ENCODE data around the gene TXN2.

Gene TXN2

DNA sequence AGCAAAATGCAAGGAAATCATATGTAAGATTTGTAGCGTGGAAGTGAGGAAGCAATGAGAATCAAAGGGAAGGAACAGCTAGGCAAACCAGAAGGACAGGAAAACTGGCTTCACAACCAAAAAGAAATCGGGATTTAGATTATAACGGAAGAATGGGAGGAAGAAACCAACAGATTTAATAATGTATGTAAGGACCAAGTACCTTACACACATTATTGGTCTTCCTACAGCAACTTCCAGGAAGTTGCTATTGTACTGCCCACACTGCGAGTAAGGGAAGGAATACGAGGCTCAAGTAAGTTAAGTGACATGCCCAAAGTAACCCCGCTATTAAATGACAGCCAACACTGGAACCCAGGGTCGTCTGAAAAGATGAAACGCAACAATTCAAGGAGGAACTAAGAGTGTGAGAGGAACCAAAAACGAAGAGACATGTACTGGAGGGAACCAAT is 473 bp downstream of the TXN2 start:
- DNase-seq: no peak

DNA sequence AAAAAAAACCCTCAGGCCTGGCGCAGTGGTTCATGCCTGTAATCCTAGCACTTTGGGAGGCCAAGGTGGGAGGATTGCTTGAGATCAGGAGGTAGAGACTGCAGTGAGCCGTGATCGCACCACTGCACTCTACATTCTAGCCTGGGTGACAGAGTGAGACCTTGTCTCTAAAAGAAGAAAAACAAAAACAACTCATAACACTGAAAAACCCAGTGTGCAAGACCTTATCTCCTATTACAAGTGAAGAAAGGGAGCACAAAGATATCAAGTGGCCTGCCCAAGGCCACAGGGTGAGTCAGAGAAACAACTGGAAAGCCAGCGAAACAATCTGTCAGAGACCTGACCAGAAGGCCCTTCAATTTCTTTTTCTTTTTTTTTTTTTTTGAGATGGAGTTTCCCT is 2.5 kb downstream of the TXN2 start:
- DNase-seq: no peak

DNA sequence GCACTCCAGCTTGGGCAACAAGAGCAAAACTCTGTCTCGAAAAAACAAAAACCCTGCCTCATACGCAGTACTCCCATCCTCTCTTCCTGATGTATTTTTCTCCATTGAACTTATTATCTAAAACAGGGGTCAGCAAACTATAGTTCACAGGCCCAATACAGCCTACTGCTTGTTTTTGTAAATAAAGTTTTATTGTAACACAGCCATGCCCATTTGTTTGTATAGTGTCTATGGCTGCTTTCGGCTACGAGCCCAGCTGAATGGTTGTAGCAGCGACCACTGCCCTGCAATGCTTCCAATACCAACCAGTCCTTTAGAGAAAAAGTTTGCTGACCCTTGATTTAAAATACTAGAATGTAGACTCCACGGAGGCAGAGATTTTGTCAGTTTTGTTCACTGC is 6.1 kb downstream of the TXN2 start:
- no peak for DNase-seq

DNA sequence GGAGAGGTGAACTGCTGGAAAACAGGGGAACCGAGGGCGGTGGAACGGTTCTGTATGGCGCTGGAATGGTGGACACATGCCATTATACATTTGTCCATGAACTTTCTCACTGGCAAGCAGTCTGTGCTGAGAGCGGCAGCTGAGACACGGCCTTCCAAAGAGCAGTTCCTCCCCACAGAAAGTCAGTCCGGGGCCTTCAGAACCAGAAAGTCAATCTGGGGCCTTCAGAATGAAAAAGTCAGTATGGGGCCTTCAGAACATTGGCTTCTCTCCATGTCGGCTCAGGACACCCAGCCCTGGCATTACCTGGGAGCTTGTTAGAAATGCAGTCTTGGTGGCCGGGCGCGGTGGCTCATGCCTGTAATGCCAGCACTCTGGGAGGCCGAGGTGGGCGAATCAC is 8.8 kb downstream of the TXN2 start:
- no peak for DNase-seq

DNA sequence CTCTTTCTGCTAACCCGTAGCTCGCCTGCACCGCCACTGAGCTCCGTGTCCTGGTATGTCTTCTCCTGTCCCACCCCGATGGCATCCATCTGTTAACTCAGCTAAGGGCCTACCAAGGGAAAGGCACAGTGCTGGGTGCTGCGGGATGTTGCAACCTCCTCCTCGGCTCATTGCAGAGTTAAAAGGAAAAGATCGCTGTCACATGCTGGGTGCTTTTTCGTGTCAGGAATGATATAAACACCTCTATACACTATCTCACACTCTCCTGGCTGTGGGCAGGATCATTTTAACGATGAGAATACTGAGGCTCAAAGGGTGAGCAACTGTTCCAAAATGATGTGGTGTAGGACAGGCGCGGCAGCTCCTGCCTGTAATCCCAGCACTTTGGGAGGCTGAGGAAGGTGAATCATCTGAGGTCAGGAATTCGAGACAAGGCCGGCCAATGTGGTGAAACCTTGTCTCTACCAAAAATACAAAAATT is 10.1 kb downstream of the TXN2 start:
- DNase-seq: no peak

DNA sequence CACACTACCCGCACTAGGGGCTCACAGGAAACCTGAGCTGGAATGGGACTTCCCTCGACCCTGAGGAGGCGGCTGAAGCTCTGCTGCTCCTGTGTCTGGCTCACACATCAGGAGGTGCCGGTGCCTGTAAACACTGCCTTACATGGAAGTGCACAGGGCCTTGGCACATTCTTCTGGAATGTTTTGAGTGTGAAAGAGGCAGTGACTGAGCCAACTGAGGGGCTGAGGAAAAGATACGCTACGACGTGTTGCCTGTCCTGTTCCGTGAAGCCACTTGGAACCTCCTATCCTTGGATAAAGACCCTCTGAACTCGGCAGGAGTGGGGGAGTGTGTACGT is 10.5 kb downstream of the TXN2 start:
- no peak for DNase-seq

DNA sequence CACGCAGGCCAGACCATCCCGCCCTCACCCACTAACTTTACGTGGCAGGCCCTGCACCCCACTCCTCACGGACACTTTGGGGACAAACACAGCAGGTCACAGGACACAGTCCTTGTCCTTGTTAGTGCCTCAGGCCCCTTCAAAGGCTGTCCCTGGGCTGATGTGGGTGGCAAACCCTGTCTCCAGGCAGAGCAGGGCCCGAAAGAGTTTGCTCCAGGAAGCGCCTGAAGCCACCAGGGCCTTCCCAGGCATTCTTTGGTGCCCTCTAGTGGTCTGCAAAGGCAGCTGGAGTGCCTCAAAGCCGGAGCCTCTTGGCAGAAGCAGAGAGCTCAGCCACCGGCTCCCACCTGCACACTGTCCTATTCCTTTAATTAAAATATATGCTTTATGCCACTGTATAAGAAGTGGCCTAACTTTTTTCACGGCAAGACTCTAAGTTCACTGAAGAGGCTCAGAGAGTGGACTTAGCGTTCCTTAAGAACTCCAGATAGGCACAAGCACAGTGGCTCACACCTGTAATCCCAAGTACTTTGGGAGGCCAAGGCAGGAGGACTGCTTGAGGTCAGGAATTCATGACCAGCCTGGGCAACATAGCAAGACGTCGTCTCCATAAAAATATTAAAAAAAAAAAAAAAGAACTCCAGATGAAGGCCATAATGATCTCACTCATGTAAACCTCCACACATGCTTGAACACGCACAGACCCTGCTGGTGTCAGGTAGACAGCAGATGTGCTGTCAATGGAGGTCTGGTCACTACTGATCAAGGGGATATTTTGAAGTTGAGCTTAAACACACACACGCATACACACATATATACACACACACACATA is 11.1 kb downstream of the TXN2 start:
- DNase-seq: no peak

DNA sequence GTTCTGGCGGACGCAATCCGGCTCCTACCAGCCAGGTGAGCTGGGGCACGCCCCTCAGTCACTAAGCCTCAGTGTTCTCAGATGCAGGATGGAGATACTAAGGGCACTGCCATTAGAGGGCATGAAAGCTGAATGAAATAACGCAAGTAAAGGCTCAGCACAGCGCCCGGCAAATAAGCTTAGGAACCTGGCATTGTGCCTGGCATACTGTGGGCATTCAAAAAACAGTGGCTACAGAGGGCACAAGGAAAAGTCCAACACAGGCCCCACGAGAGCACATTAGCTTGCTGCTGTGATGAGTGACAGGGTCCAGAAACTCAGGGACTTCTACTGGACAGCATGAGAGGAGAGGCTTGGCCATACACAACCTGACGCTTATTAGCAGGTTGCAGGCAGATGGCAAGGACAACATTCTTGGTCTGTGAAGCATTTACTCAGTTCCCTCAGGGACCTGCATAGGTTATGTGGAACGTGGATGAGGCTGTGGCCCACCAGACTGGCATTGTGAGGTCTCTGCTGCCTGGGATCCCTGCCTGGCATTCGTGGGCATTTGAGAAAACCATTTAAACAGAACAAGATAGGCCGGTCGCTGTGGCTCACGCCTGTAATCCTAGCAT is 12.2 kb downstream of the TXN2 start:
- DNase-seq: no peak

DNA sequence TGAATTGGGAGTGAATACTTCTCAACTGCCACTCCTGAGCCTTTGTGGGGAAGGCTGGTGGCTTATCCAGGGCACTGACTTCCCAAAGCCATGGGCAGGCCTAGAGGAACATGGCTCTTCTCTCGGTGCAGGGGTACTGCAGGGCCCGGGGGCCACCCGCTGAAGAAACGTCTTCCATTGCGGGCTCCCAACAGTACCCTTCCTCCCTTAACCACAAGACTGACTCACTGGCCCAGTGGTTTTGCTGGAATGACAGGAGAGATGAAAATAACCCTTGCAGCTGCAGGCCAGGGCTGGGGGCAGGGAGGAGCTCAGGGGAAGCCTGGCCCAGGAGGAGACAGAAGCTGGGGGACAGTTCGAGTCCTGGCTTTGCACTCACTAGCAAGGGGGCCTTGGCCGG is 13.5 kb downstream of the TXN2 start:
- no peak for DNase-seq

DNA sequence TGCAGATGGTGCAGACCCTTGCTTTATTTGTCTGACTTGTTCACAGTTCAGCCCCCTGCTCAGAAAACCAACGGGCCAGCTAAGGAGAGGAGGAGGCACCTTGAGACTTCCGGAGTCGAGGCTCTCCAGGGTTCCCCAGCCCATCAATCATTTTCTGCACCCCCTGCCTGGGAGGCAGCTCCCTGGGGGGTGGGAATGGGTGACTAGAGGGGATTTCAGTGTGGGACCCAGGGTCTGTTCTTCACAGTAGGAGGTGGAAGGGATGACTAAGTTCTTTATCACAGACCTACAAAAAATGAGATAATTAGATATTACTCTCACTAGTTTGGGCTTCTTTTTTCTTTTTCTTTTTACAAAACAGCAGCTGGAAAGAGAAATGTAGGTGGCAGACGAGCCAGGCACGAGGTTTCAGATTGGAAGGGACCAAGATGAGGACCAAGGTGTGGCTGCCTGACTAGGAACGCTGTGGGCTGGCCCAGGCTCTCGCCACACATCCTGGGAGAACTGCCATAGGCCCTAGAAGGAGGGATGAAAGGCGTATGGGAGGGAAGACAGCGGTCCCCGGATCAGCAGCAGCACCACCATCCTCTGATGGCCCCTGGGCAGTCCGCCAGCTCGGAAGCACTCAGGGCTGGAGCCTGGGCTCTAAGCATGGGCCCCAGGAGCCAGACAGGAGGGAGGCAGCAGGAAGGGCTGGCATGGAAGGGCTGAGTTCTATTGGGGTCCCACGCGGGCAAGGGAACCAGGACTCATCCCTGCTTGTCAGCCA is 14.2 kb downstream of the TXN2 start:
- no peak for DNase-seq

DNA sequence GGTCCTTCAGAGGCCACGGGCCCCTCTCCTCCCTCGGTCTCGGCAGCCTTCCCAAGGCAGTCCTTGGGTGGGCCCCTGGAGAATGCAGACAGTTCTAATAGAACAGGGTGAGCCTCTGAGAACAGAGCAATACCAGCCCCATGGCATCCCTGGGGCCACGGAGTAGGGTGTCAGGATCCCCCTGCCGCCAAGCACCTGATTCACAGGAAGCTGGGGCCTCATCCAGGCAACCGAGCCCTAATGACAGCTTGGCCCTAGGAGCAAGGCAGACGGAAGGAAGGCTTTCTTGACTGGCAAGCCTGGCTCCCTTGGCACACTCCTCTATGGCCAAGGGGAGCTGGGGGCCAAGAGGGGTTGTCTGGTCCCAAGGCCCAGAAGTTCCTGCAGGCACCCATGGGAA is 15.2 kb downstream of the TXN2 start:
- DNase-seq: no peak

DNA sequence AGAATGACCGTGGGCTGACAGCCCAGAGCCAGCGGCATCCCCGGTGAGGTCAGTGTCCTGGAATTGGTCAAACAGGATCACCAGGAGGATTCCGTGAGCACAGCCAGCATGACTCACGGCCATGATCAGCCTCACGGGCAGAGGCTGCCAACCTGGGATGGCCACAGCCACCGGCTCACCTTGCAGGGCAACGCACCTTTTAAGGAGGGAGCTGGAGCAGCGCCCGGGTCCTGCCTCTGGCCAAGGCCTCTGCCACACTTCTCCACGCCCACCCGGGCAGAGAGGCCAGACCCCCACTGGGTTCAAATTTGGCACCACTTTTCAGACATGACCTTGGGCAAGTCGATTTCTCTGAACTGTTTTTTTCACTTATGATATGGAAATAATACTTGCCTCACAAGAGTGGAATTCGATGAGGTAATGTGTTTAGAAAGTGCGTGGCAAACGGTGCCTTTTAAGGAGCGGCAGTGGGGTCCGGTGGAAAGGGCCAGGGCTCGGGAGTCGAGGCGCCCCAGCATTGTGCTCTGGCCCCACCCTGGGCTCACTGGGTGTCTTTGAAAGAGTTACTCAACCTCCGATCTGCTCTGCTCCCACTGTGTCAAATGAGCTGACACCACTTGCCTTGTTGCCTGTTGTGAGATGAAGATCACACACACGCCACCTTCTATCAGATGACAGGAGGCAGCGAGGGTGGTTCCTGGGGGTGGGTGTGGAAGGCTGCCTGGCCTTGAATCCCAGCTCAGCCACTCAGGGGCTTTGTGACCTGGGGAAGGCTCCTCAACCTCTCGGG is 16.0 kb downstream of the TXN2 start:
- DNase-seq: no peak

DNA sequence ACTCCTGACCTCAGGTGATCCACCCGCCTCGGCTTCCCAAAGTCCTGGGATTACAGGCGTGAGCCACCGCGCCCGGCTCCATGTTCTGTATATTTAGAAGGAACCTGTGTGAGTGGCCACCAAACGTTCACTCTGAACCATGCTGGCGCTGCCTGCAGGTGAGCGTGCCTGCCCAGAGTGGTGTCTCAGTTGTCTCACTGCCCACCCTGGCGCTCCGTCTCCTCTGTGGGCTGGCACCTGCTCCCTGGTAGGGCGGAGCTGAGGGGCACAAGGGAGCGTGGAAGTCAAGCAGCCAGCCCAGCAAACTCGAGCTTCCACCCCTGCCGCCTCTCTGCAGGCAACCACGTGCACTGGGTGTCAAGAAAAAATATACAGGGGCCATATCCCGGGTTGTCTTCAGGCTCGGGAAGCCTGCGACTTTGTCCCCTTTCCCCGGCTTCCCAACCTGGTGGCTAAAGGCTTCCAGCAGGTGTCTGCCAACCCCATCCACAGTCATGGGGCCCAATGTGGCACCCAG is 16.7 kb downstream of the TXN2 start:
- no peak for DNase-seq

DNA sequence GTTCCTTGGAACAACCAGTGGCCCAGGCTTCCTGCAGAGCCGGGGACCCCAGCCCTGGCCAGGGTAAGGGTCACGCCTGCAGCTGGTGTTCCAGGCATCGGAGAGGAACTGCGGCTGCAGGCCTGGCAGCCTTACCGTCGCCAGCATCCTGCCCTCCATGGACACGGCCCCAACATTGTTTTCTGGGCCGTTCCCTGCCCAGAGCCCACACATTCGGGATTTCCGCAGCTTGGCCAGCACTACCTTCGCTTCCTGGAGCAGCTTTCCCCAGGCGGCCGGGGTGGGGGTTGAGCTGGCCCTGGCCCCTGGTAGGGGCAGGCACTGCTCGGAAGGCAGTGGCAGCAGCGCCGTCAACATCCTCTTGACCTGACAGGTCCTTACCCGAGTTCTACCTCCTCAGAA is 17.7 kb downstream of the TXN2 start:
- no peak for DNase-seq

DNA sequence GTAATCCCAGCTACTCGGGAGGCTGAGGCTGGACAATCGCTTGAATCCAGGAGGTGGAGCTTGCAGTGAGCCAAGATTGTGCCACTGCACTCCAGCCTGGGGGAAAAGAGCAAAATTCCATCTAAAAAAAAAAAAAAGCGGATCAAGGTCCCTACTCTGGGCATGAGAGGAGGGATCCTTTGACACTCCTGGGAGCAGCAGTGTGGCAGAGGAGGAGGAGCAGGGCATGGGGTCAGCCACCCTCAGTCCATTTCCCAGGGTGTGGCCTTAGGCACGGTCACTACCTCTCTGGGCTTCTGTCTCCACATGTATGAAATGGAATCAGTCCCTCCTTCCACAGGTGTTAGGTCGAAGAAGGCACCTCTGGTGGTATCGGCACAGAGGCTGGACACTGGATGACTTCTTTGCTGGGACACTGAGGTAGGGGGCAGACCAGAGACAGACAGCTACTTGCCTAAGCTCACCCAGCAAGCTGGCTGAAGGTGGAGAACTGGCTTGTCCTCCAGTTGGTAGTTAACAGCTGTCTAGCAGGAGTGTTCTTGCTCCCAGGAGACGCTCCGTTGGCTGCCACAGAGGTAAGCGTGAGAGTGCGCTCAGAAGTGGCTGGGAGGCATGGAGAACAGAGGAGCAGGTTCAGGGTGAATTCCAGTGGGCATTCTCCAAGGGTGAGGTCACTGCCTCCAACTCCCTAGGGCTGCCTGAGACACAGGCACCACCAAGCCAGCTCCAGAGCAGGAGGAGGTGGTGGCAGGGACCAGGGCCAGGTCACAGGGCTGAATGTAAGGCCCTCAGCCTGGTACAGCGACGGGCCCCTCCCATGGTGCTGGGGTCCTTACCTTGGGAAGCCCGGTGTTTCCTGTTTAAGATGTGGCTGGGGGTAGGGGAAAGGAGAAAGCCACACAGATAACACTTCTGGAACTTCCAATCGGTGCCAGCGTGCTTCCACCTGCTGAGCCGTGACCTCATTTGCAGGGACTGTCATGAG is 19.5 kb downstream of the TXN2 start:
- no peak for DNase-seq

DNA sequence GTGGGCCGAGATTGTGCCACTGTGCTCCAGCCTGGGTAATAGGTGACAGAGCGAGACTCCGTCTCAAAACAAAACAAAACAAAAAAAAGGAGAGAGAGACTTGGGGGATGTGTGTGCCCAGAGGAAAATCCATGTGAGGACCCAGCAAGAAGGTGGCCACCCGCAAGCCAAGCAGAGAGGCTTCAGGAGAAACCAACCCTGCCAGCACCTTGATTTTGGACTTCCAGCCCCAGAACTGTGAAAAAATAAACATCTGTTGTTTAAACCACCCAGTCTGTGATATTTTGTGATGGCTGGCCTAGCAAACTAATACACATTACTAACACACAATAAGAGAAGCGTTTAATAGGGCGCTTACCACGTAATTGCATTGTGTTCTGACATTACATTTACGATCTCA is 21.2 kb downstream of the TXN2 start:
- no peak for DNase-seq

DNA sequence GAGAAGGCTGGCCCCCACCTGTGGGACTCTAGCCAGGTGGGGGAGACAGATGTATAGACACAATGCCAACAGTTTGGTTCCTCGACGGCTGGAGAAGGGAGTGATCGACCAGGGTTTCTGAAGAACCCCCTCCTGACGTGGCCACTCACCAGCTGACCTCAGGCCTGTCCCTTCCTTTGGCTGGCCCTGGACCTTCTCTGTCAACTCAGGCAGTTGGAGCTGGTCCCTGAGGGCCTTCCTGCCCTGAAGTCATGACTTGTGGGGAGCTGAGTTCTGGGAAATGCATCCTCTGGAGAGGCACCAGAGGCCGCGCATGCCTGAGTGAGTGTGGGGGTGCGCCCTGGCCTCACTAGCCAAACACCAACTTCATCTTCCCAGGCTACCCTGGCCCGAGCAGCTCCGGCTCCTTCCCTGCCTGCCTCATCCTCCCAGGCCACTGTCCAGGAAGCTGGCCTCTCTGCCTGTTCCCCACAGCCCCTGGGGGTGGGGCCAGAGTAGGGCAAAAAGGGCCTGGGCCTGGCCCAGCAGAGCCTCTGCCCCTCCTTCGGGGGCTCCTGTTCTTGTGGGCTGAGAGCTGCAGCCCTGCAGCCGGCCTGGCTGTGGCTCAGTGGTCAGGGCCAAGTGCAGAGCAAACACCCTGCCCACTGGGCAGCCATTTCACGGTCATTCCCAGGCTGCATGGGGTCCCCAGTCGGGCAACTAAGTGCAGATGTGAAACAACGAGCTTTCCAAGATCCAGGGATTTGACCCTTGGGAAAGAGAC is 23.6 kb downstream of the TXN2 start:
- DNase-seq: no peak

DNA sequence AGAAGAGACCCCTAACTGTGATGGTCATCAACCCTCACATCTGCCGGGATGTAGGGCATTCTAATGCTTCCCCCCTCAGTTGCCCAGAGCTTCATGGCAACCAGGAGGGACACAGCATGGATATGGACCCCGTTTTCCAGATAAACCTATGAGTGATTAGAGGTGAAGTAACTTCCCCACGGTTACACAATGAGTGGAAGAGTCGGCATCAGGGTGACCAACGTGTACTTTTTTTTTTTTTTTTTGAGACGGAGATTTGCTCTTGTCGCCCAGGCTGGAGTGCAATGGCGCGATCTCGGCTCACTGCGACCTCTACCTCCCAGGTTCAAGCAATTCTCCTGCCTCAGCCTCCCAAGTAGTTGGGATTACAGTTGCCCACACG is 25.0 kb downstream of the TXN2 start:
- no peak for DNase-seq

DNA sequence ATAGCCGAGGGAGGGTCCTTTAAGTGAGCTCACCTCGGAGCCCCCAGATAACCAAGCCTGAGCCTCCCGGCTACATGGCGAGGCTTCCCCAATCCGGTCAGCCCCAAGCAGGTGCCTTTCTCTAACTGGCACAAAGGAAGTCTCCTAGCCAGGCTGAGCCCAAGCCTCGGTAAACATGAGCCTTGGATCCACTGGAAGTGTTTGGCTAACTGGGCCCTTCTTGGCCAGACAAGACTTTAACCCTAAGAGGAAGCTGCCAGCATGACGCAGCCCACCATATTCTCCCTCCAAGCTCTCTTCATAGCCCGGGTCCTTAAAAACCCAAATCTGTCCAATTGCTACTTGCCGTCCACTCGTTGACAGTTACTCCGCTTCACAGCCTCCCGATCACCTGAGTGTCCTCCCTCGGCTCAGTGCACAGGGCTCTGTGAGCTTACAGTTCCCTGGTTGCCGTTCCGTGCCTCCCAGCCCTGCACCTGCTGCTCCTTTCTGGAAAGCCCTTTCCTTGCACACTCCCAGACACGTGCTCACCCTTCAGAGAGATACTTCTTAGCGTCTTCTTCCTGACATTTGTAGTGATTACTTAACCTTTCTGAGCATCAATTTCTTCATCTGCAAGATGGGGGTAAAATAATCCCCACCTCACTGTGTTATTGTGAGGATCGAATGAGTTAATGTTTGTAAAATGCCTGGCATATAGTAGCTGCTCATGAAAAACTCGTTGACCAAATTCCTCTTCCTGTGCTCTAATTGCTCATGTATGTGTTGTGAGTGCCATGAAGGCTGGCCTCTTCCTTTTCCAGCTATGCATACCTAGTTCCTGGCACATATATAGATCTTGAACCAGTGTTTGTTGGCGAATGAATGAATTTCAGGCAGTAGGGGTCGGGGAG is 25.6 kb downstream of the TXN2 start:
- no peak for DNase-seq

Data from NCI-H1048 (cell line).